HG03469 (cell line): ENCODE data around the gene KTN1.
A peak's percentile ranks its signal among the peaks of the same experiment; 100 is the strongest.

Experiments
- ATAC-seq: cut with Tn5 transposase; IDR thresholded peaks from one replicate; pipeline ENCODE4 v1.9.1; 2021; ENCODE audit warnings: mild to moderate bottlenecking, moderate library complexity, moderate number of reproducible peaks; ENCODE audit not compliant: unreplicated experiment

Gene KTN1

GRCh38 chr14:55662752-55663151, 82.7 kb downstream of the KTN1 start:
- no peak for ATAC-seq

- no peak for ATAC-seq
These were observed 85.2 kb downstream of the KTN1 start for GRCh38 chr14:55665067-55665675.

- ATAC-seq = no peak
These were observed 87.8 kb downstream of the KTN1 start for GRCh38 chr14:55667801-55668200.

- no peak for ATAC-seq
These were observed 91.6 kb downstream of the KTN1 start for GRCh38 chr14:55671641-55672040.

GRCh38 chr14:55673048-55673447, 93.0 kb downstream of the KTN1 start:
- no peak for ATAC-seq

GRCh38 chr14:55681096-55681495, 101.1 kb downstream of the KTN1 start:
- no peak for ATAC-seq

- ATAC-seq = no peak
These were observed 105.1 kb downstream of the KTN1 start for GRCh38 chr14:55684956-55685584.

GRCh38 chr14:55686713-55687112, 106.7 kb downstream of the KTN1 start:
- ATAC-seq = no peak

GRCh38 chr14:55688566-55688965, 108.6 kb downstream of the KTN1 start:
- no peak for ATAC-seq

- ATAC-seq = no peak
These were observed 110.2 kb downstream of the KTN1 start for GRCh38 chr14:55689981-55690871.

- no peak for ATAC-seq
These were observed 111.7 kb downstream of the KTN1 start for GRCh38 chr14:55691659-55692058.

- ATAC-seq = no peak
These were observed 113.9 kb downstream of the KTN1 start for GRCh38 chr14:55693904-55694303.

GRCh38 chr14:55697414-55697861, 117.4 kb downstream of the KTN1 start:
- no peak for ATAC-seq

GRCh38 chr14:55698051-55698450, 118.0 kb downstream of the KTN1 start:
- no peak for ATAC-seq

GRCh38 chr14:55699131-55700057, 119.4 kb downstream of the KTN1 start:
- no peak for ATAC-seq

GRCh38 chr14:55701638-55702037, 121.6 kb downstream of the KTN1 start:
- peak; percentile 92 for ATAC-seq

- ATAC-seq = no peak
These were observed 122.5 kb downstream of the KTN1 start for GRCh38 chr14:55702511-55702910.

- ATAC-seq = no peak
These were observed 124.6 kb downstream of the KTN1 start for GRCh38 chr14:55704654-55705053.

GRCh38 chr14:55705651-55706364, 125.8 kb downstream of the KTN1 start:
- no peak for ATAC-seq

- ATAC-seq = no peak
These were observed 126.3 kb downstream of the KTN1 start for GRCh38 chr14:55706365-55706684.
